ENCODE measurements around the gene HNRNPLL. TPM values are rescaled to one million over a fixed set of nuclear protein-coding genes. Genes with fewer than 3 reads are reported as not detected.
A peak's percentile ranks its signal among the peaks of the same experiment; 100 is the strongest.

Gene HNRNPLL
- total RNA-seq, 1 donor from 2014 or later: 122 TPM

DNA sequence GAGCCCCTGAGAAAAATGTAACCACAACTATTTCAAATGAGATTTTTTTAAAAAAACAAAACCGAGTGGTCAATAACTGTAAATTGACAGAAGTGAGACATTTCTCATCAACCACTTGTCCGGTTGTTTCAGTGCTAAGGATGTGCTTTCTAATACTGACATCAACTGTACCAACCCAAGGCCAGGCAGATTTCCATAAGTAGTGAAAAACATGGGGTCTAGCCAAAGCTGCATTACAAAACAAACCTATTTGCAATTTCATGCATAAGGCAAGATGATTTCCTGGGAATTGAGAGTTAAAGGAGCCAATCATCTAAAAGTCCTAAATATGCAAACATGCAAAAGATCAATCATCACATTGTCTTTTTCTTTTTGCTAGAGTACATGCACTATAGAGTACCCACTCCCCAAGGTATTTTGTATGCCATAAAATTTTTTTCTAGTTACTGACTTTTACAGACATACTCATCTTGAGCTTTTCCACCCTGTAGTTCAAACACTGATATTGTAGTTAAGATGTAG is 22.6 kb downstream of the HNRNPLL start:
- H3K9me3 Mint-ChIP-seq (ENCODE audit: low read depth): no peaks in the 10 kb centered on the region
- peaks cover 24% of the 10 kb centered on the region for H3K36me3 Mint-ChIP-seq (ENCODE audit: insufficient read depth)
- H3K4me3 Mint-ChIP-seq (ENCODE audit: low read depth): no peak overlapping the region
- no peak for DNase-seq (ENCODE audit: low spot score, unreplicated experiment)
- H3K4me1 Mint-ChIP-seq (ENCODE audit: low read depth): peaks cover 15% of the 10 kb centered on the region
- TF ChIP-seq, protein P1, sequence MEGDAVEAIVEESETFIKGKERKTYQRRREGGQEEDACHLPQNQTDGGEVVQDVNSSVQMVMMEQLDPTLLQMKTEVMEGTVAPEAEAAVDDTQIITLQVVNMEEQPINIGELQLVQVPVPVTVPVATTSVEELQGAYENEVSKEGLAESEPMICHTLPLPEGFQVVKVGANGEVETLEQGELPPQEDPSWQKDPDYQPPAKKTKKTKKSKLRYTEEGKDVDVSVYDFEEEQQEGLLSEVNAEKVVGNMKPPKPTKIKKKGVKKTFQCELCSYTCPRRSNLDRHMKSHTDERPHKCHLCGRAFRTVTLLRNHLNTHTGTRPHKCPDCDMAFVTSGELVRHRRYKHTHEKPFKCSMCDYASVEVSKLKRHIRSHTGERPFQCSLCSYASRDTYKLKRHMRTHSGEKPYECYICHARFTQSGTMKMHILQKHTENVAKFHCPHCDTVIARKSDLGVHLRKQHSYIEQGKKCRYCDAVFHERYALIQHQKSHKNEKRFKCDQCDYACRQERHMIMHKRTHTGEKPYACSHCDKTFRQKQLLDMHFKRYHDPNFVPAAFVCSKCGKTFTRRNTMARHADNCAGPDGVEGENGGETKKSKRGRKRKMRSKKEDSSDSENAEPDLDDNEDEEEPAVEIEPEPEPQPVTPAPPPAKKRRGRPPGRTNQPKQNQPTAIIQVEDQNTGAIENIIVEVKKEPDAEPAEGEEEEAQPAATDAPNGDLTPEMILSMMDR (IDR thresholded peaks at IDR 0.05; ENCODE audit: unreplicated experiment): no peak
- no peaks in the 10 kb centered on the region for H3K27me3 Mint-ChIP-seq
- H3K27ac Mint-ChIP-seq: no peak overlapping the region

DNA sequence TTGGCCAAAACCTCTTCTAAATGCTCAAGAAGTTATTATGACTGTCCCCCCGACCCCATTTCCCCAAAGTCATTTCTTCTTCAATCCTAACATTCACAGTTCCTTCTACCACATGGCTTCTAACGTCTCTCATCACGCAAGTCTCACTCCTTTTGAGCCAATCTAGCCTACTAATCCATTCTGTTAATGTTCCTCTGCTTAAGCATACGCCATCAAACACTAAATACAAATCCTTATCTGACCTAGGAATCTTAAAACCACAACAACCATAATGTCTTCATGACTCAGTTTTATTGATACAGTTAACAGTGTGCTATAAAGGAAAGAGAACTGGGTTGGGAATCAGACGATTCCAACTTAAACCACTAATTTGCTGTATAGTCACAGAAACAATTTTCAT is 23.9 kb downstream of the HNRNPLL start:
- Mint-ChIP-seq H3K36me3 (ENCODE audit: insufficient read depth) (peaks cover 24% of the 10 kb centered on the region), H3K27ac (peak overlapping the region; percentile 0), H3K4me1 (ENCODE audit: low read depth) (peaks cover 15% of the 10 kb centered on the region)

DNA sequence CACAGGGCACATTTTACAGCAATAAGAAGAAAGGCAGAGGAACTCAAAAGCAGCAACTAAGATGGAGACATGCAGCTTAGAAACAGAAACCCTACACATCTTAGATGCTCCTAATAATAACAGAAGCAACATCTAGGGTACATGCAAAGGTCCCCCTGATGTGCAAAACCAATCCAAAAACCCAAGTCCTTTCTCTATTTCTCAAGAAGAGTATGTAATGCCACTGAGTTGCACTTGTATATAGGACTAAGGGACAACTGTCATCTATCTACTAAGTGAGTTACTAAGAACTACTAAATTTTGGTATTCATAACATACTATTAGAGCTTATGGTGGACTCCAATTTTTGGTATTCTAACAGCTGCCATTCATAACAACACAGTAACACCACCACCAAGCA is 28.4 kb downstream of the HNRNPLL start:
- TF ChIP-seq, protein P1 (IDR thresholded peaks at IDR 0.05; ENCODE audit: unreplicated experiment): no peak
- H3K4me3 Mint-ChIP-seq (ENCODE audit: low read depth): no peak overlapping the region
- H3K36me3 Mint-ChIP-seq (ENCODE audit: insufficient read depth): peaks cover 19% of the 10 kb centered on the region
- peaks cover 13% of the 10 kb centered on the region for H3K4me1 Mint-ChIP-seq (ENCODE audit: low read depth)
- H3K27me3 Mint-ChIP-seq: no peaks in the 10 kb centered on the region
- no peak for DNase-seq (ENCODE audit: low spot score, unreplicated experiment)
- no peak overlapping the region for H3K27ac Mint-ChIP-seq
- H3K9me3 Mint-ChIP-seq (ENCODE audit: low read depth): no peaks in the 10 kb centered on the region

More for the DNA sequence above, 23.9 kb downstream of the HNRNPLL start:
- no peak for DNase-seq (ENCODE audit: low spot score, unreplicated experiment)
- Mint-ChIP-seq H3K27me3 (no peaks in the 10 kb centered on the region), H3K9me3 (ENCODE audit: low read depth) (no peaks in the 10 kb centered on the region), H3K4me3 (ENCODE audit: low read depth) (no peak overlapping the region)
- TF ChIP-seq, protein P1 (IDR thresholded peaks at IDR 0.05; ENCODE audit: unreplicated experiment): no peak

DNA sequence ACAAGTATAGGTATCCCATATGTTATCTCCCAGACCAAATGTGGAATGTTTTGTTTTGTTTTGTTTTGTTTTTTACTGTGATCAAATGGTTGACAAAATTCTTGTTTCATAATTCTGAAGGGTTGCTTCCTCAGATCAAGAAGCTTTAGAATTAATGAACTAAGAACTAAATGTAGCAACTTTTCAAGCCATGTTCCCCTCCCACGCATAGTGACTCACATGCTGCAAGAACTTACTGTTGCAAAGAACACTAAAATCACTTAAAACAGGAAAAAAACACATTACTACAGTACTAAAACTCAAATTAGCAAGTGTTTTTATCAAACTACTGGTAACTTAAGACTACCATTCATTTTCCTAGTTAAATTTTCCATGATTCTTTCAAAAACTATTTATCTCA is 30.6 kb downstream of the HNRNPLL start:
- TF ChIP-seq, protein P1 (IDR thresholded peaks at IDR 0.05; ENCODE audit: unreplicated experiment): no peak
- peaks cover 11% of the 10 kb centered on the region for H3K4me1 Mint-ChIP-seq (ENCODE audit: low read depth)
- DNase-seq (ENCODE audit: low spot score, unreplicated experiment): no peak
- H3K4me3 Mint-ChIP-seq (ENCODE audit: low read depth): no peak overlapping the region
- no peaks in the 10 kb centered on the region for H3K27me3 Mint-ChIP-seq
- H3K27ac Mint-ChIP-seq: no peak overlapping the region
- H3K36me3 Mint-ChIP-seq (ENCODE audit: insufficient read depth): peaks cover 19% of the 10 kb centered on the region
- H3K9me3 Mint-ChIP-seq (ENCODE audit: low read depth): no peaks in the 10 kb centered on the region

DNA sequence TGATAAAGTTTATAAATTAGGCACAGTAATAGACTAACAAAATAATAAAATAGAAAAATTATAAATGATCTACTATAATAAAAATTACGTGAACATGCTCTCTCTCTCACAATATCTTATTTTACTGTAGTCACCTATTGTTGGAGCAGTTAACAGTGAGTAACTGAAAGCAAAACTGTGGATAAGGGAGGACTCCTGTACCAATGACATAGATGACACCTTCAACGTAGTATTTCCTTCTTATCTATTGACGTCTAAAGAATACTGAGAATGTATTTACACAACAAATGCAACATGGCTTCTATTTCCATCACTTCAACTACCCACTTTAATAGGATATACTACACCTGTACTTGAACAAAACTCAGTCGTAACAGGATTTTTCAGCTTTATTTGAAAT is 31.5 kb downstream of the HNRNPLL start:
- TF ChIP-seq, protein P1 (IDR thresholded peaks at IDR 0.05; ENCODE audit: unreplicated experiment): no peak
- Mint-ChIP-seq H3K36me3 (ENCODE audit: insufficient read depth) (peaks cover 19% of the 10 kb centered on the region), H3K27ac (no peak overlapping the region), H3K9me3 (ENCODE audit: low read depth) (no peaks in the 10 kb centered on the region), H3K27me3 (no peaks in the 10 kb centered on the region), H3K4me1 (ENCODE audit: low read depth) (peaks cover 11% of the 10 kb centered on the region), H3K4me3 (ENCODE audit: low read depth) (no peak overlapping the region)
- DNase-seq (ENCODE audit: low spot score, unreplicated experiment): no peak

All from progenitor cell of endocrine pancreas (in vitro differentiated cells).